HG02623 (cell line): ENCODE data around the gene WASF1.

ENCODE experiments used
- ATAC-seq: cut with Tn5 transposase; IDR thresholded peaks from one replicate; pipeline ENCODE4 v1.9.1; 2021; ENCODE audit warnings: moderate library complexity; ENCODE audit not compliant: unreplicated experiment

The WASF1 gene

DNA sequence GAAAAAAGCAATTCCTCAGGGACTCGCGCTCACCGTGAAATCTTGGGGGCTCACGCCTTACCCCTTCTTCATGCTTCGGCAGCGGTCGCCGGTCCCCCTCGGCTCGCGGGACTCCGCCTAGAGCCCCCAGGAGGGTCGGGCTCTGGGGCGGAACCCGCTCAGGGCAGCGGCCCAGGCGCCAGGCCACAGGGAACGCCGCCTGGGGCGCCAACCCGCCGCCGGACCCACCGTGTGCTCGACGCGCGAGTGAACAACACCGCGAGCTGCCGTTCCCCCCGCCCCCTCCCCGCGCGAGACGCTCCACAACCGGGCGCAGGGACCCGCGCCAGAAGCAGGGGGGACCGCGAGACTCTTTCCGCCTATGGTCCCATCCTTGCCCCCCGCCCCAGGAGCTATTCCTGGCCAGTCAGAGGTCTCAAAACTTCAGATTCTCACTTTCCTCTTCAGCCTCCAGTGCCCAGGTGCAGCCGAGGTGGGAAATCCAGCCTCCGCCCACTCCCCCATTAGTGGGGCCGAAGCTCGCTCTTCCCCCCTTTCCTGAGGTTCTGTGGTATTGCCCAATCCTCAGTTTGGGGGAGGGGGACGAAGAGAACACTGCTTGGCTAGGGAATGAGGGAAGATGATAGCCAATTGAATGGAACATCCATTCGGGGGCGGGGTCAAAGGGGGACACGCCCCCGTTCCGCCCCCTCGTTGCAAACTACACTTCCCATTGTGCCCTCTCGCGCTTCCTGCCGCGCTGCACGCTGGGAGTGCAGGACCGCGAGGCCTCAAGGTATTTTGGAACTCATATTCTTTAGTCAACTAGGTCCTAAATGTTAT, at the start of gene WASF1:
Gene WASF1 (minus strand): TSS at position 265 of the 822 bp plus-strand sequence. CDS start 52,069 bp downstream, outside the sequence.
- ATAC-seq, result peak; percentile 88

DNA sequence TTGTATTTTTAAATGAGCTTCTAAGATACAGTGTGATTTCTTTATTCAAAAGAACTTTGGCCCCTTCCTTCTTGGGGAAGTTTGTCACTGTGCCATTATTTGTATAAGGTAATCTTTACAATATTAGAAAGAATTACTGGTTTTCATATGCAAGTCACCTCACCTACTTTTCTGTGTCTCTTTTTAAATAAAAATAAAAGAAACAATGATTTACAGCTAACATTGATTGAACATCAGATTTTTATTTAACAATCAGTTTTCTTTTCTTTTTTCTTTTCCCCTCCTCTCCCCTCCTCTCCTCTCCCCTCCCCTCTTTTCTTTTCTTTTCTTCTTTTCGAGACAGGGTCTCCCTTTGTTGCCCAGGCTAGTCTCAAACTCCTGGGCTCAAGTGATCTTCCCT, 46.8 kb upstream of the WASF1 start:
- no peak for ATAC-seq

DNA sequence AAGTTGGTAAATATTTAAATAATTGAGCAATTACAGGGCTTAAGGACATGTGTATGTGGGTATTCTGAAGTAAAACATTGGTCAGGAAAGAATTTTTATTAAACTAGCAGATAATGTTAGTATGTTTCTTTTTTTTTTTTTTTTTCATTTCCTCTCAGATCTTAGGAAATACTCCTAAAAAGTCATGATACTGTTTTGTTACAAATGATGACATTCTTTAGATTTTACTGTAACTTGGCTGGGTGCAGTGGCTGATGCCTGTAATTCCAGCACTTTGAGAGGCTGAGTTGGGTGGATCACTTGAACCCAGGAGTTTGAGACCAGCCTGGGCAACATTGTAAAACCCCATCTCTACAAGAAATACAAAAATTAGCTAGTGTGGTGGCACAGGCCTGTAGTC, 42.3 kb upstream of the WASF1 start:
- ATAC-seq, result no peak

DNA sequence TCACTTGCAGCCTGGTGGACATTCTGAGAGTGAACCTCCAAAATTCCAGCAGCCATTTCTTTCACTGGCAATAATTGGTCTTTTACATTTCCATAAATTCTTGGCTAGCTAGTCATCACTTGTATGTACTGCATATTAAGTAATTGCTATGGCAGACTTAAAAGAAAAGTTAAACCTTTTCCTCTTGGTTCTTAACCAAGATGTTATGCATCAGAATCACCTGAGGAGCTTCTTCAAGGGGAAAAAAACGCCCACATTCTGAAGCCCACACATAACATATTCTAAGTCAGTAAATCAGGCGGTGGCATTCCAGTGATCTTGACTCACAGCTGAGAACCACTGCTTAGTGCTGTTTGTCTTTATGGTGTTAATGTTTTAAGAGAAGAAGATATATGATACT, 37.8 kb upstream of the WASF1 start:
- ATAC-seq, result no peak

DNA sequence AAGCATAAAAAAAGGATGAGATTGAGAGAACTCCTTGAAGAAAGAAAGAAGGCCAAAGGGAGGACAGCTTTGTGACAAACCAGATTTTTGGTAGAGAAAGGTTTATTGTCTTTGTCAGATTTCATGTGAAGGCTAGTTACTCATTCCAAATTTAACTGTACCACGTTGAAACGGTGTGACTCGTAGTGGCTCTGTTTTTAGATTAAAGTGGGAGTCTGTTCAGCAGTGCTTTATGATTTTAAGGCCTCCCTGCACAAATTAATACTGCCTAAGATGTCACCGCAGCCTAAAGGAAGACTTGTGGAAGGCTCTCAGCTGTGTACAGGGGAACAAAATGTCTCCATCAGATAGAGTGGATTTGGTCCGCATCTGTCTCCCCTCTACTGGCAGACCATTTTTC, 36.7 kb upstream of the WASF1 start:
- no peak for ATAC-seq

DNA sequence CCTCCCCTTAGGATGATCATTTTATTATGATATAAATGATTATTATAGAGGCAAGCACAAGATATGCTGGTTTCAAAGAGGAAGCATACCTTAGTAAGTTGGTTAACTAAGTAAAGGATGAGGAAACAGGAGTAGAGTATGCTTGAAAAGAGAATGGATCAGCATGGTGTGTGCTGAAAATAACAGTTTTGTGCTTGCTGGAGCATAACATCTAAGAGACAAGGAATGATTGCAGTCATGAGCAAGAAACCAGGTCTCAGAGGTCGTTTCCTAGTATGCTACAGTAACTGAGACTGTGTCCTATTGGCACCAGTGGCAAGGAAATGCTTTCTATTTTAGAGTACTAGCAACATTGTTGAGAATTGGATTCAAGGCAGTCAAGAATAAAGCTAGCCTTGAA, 34.9 kb upstream of the WASF1 start:
- ATAC-seq, result no peak

DNA sequence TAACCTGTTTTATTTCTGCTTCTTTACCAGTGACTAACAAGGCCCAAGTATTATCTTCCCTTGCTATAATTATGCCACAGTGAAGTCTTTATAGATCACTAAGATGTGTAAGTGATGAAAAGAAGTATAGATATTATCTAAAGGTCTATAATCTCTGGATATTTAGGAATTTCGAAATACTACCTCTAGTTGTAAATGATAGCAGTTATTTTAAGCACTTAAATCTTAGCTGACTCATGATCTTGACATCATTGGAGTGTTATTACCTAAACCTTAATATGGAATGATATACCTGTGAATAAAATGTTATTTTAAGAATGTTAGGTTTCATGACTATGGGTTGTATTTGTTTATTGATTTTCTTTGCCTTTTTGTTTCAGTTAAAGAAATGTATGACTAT, 32.3 kb upstream of the WASF1 start:
- no peak for ATAC-seq

DNA sequence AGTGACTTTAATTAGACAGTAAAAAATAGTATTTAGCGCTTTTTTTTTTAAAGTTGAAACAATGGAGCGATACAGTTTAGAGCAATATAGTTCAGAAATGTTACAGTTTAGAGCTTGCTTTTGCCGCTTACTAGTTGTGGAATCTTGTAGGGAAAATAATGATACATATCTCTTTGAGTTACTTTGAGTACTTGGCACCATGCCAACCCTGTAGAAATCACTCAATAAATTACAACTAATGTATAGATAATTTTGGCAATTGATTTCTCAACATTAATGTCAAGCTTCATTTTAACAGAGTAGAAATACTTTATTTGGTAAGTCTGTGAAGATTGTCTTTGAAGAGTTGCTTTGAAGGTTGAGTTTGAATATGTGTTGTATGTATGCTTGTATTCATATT, 28.2 kb upstream of the WASF1 start:
- no peak for ATAC-seq

DNA sequence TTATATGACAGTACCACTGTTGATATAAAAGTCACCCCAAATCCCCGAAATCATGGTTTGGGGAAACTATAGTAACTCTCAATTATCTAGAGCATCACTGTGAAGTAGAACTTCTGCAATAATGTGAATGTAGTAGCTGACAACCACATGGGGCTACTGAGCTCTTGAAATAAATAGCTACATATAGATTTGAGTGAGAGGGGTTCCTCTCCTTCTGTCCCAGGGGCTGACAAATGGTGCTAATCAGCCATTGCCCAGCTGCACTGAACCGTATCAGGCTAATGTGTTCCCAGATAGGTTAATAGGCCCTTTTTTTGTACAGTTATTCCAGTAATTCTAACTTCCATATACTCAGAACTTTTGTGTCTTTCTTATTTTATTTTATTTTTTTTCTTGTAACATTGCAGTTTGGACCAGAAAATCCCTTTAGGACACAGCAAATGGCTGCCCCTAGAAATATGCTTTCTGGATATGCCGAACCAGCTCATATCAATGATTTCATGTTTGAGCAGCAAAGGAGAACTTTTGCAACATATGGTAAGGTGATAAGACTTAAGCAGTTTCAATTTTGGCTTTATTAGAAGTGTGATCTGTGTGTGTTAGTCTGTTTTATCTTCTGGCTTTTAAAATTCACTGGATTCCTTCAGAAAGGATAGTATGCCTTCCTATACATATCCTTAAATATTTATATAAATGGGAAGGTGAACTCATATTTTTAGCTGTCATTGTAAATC, 21.8 kb upstream of the WASF1 start:
- ATAC-seq, result no peak

DNA sequence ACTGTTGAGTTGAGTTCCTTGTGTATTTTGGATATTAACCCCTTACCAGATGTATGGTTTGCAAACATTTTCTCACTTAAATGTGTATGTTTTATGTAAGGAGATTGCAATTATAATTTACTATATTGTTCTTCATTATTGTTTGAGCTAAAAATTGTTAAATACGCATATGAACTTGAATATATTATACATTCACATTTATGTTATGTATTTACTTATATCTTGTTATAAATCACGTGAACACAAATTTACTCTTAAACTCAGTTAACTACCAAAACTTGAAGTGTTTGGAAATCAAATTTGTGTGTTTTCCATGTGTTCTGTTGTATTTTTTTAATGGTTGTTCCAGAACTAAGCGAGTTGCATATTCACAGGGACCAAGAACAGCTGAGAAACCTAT, 19.1 kb upstream of the WASF1 start:
- no peak for ATAC-seq

DNA sequence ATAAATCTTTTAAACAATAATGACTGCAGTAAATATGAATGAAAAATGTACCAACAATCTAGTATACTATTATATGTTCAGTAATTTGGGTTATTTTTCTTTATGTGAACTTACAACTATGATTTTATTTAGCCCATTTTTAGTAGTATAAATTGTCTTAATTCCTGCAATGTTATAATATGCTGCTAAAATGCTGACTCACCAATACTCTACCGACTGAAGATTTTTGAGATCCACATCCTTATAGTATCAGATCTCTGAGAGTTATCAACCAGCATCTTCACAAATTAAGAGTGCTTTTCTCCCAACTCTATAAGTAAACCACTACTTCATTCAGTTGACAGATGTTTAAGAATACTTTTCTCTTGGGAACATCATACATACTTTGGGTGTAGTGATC, 17.4 kb upstream of the WASF1 start:
- ATAC-seq, result no peak

DNA sequence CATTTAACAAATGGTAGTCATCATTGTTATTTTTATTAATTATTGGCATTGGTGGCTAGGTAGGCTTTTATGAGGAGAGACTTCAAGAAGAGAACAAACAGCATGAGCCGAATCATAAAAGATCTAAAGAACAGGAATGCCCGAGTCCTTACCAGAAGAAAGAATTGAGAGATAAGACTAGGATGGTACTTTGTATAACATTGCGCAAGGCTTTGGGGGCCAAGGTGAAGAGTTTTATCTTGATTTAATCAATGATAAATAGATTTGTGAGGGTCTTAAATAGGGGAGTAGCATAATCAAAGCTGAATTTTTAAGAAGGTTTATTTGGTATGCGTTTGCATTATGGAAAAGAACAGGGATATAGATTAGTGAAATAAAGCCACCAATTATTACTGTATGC, 16.2 kb upstream of the WASF1 start:
- no peak for ATAC-seq

DNA sequence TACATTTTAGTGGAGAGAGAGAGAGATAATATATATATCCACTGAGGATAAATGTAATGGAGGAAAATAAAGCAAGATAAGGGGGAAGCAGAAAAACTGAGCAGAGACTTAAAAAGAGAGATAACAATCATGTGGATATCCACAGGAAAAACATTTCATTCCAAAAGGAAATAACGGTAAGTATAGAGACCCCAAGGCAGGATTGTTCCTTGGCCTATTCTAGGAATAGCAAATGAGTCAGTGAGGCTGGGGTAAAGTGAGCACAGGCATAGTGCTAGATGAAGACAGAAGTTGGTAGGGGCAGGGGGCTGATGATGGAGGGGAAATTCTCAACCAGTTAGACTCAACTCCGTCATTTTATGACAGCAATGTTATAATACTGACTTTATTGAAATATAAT, 12.0 kb upstream of the WASF1 start:
- ATAC-seq, result no peak

DNA sequence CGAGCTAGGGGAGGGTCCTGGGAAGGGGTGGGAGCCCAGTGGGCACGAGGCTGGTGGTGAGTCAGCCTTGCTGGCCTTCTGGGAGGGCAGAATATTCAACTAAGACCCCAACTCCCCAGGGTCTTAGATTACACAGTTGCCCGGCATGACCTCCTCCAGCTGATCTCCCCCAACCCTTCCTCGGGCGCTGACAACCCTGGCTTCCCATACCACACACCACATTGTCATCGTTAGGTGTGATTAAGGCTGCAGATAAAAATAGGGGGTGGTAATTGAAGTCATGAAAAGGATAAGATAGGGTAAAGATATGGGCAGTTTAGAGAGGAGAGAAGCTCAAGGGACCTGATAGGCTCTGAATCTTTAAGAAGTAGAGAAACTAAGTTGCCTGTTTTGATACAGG, 11.3 kb upstream of the WASF1 start:
- no peak for ATAC-seq

DNA sequence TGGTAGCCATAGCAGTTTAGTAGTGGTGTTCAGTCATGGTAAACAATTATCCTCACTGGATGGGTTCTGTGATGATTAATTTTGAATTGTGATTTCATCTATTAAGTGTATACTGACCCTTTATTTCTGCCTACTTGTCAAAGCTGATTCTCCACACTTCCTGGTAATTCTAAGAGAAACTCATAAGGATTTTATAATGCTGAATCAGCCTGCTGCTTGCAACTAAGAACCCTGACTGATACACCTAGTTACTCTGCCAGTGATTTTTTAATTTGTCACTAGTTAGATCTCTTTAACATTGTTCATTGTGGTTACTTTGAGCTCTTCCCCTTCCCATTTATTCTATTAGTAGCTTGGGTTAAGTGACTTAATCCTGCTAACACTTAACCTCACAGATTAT, 9.3 kb upstream of the WASF1 start:
- ATAC-seq, result no peak

DNA sequence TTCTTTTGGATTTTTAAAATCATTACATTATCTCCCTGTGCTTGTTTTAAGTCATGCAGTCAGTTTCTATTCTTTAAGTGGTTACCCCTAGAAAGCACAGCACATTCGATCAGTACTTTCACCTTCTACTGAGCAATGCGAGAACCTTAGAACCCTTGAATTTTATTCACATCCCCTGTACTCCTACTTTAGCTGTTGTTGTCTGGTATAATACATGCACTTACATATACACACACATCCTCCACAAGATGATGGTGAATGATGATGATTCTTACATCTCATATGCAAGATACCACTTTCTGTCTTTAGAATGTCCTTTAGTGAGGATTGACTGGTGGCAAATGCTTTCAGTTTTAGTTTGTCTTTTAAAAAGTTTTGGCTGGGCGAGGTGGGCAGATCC, 6.4 kb upstream of the WASF1 start:
- peak; percentile 51 for ATAC-seq

DNA sequence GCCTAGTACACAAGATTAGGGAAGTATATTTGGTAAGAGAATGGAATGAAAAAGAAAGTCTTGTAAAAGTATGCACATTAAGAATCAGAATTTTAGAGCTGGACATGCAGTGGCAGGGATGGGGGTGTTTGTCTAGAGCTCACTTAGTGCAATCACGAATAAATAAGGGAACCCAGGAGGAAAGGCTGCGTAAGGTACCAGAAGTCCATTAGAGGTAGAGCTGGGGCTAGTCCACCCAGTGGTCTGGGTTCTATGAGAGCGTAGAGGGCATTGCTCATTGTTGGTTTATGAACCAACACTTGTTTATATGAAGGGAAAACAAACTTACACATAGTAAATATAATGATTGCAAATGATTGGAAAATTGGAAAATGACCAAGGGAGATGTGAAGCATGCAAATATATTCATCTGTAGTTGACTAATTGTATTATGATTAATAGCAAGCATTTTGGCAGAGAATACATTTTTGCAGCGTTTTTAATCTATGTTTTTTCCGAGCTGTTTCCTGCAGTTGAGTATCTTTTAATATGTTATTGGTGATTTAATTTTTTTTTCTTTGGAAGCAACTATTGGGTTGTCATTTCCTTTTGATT, 3.9 kb upstream of the WASF1 start:
- no peak for ATAC-seq

DNA sequence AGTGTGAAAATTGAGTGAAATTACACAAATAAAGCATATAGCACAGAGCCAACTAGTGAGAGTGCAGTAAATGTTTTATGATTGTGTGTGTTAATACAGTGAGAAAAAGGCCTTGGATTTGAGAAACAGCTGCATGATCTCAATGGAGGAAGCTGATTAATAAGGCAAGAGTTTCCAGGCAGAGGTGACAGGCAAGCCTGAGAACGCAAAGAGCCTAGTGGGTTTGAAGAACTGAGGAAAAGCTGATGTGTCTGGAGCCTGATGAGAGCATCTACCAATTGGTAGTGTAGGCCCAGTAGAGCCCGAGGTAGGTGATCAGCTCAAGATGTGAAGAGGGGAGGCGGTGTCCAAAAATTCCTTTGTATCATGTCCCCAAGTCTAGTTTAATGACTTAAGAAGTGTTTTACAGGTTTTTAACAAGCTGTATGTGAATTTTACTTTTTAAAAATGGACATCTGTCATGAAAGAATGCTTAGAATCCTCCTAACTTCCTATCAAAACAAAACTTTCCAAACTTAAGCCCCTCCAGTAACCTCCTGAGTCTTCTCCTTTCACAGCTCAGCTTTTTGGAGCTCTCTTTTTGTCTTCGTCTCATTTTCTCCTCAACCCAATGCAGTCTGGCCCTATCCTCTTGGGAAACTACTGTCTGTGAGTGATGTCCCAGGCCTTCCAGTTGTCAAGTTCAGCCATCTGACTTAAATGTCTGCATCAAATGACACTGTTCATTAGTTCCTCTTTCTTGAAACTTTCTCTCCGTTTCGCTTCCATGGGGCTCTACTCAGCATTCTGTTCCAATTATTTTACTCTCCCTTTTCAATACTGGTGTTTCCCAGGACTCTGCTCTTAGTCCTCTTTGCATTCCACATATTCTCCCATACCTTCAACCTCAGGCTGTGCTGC, 1.9 kb upstream of the WASF1 start:
- no peak for ATAC-seq

DNA sequence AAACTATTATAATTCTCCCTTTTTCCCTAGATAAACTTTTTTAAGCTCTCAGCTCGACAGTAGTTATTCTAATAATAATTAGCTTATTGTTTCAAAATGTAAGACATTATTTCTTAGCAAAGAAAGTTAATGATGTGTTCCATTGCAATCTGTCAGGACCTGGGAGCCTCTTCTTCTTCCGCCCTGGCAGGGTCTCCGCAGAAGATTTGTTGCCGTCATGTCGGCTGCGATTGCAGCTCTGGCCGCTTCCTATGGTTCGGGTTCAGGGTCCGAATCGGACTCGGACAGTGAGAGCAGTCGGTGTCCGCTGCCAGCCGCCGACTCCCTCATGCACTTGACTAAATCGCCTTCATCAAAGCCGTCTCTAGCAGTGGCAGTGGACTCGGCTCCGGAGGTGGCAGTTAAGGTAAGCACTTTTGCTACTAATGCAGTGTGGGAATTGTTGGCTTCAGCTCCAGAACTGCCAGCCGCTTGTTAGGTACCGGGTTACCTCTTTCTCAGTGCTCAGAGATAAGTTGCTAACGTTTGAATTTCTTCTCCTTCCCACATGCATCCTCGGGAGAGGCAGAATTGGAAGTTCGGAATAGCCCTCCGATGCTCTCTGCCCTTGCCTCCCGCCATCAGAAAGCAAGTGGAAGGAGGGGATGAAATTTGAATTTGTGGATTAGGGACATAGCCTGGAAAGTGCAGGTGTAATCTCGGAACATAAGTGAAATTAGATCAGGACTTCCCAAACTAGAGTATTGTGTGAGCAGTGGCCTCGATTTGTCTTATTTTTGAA, 948 bp upstream of the WASF1 start, which contains the start of gene CDC40:
Gene CDC40 (plus strand): TSS at position 200 of the 781 bp plus-strand sequence. CDS start 18 bp downstream, at position 218.
- ATAC-seq, result peak; percentile 48
